Measurements from ENCODE around the gene RAB27A. TPM values are rescaled to one million over a fixed set of nuclear protein-coding genes. Genes with fewer than 3 reads are reported as not detected.
"Not testable (repeated sequence)": the region's sequence is repeated elsewhere in the genome, so short reads cannot be mapped to it uniquely, and the experiment has no call there.

The RAB27A gene
- total RNA-seq, 2 donors from 2014 or later = 46.0 to 69.6 TPM

- Histone ChIP-seq H3K27me3 (no peaks in the 10 kb centered on the region), H3K9me3 (no peaks in the 10 kb centered on the region), H3K27ac (no peak overlapping the region), H3K4me1 (no peaks in the 10 kb centered on the region), H3K4me3 (no peak overlapping the region), H3K9ac (ENCODE audit: low read depth in 2 of 2, low read length in 2 of 2) (no peak overlapping the region), H3K36me3 (no peaks in the 10 kb centered on the region)
- intact Hi-C loops (cut with DNase I) = no loop called here
- no peak for DNase-seq
- TF ChIP-seq CTCF (IDR thresholded peaks at IDR 0.05) = no peak
Observed at GRCh38 chr15:55284426-55284825, 5.2 kb downstream of the RAB27A start.

GRCh38 chr15:55283379-55284147 lies 6.0 kb downstream of the RAB27A start:
- H3K27me3 ChIP-seq = no peaks in the 10 kb centered on the region
- intact Hi-C loops (cut with DNase I) = no loop called here
- no peak overlapping the region for H3K27ac ChIP-seq
- no peaks in the 10 kb centered on the region for H3K4me1 ChIP-seq
- no peak for DNase-seq
- H3K4me3 ChIP-seq = no peak overlapping the region
- H3K9me3 ChIP-seq = no peaks in the 10 kb centered on the region
- H3K9ac ChIP-seq (ENCODE audit: low read depth in 2 of 2, low read length in 2 of 2) = peak overlapping the region in 1 of 2 donors; percentile 23
- no peak for TF ChIP-seq CTCF (IDR thresholded peaks at IDR 0.05)
- H3K36me3 ChIP-seq = no peaks in the 10 kb centered on the region

GRCh38 chr15:55282284-55282833 lies 7.3 kb downstream of the RAB27A start:
- Histone ChIP-seq H3K36me3 (no peaks in the 10 kb centered on the region), H3K27ac (peak overlapping the region; percentile 34), H3K9ac (ENCODE audit: low read depth in 2 of 2, low read length in 2 of 2) (peak overlapping the region in 1 of 2 donors; percentile 23), H3K4me1 (no peaks in the 10 kb centered on the region), H3K9me3 (no peaks in the 10 kb centered on the region), H3K27me3 (no peaks in the 10 kb centered on the region), H3K4me3 (no peak overlapping the region)
- intact Hi-C loops (cut with DNase I) = no loop called here
- no peak for DNase-seq
- no peak for TF ChIP-seq CTCF (IDR thresholded peaks at IDR 0.05)

GRCh38 chr15:55281517-55282228 lies 7.9 kb downstream of the RAB27A start:
- TF ChIP-seq CTCF (IDR thresholded peaks at IDR 0.05) = no peak
- no peak for DNase-seq
- peak overlapping the region in 1 of 2 donors; percentile 19 for H3K9ac ChIP-seq (ENCODE audit: low read depth in 2 of 2, low read length in 2 of 2)
- no peaks in the 10 kb centered on the region for H3K9me3 ChIP-seq
- H3K27me3 ChIP-seq = no peaks in the 10 kb centered on the region
- H3K4me3 ChIP-seq = no peak overlapping the region
- intact Hi-C loops (cut with DNase I) = no loop called here
- H3K4me1 ChIP-seq = no peaks in the 10 kb centered on the region
- H3K27ac ChIP-seq = peak overlapping the region; percentile 34
- H3K36me3 ChIP-seq = no peaks in the 10 kb centered on the region

- intact Hi-C loops (cut with DNase I); H3K4me1 ChIP-seq: not testable (repeated sequence)
Observed at GRCh38 chr15:55280589-55280988, 9.0 kb downstream of the RAB27A start.

More at GRCh38 chr15:55280589-55280988, 9.0 kb downstream of the RAB27A start:
- not testable (repeated sequence) for H3K9me3 ChIP-seq; H3K27me3 ChIP-seq; H3K9ac ChIP-seq (ENCODE audit: low read depth in 2 of 2, low read length in 2 of 2); DNase-seq; H3K36me3 ChIP-seq; H3K4me3 ChIP-seq
- peak overlapping the region; percentile 52 for H3K27ac ChIP-seq
